LNCaP clone FGC (cell line): ENCODE results near the gene GKN1.

Source experiments
- DNase-seq: peaks from one replicate; pipeline ENCODE4 v3.0.0-alpha.2; 2011; ENCODE audit warnings: low read depth
- H3K4me3 ChIP-seq: 2 replicates; pipeline ENCODE4 v1.5.1; 2011; ENCODE audit warnings: mild to moderate bottlenecking, low read depth, low read length, control low read depth
- CTCF ChIP-seq: IDR thresholded peaks from 2 replicates; pipeline ENCODE4 v1.5.1; 2012; ENCODE audit warnings: mild to moderate bottlenecking; ENCODE audit not compliant: control insufficient read depth, insufficient read depth; ENCODE audit errors: extremely low read depth

The GKN1 gene

GRCh38 chr2:68971591-68972231 lies 2.7 kb upstream of the GKN1 start:
- no peak for DNase-seq
- H3K4me3 ChIP-seq, result no peak overlapping the region
- no peak for TF ChIP-seq CTCF

GRCh38 chr2:68974946-68975665 lies 670 bp downstream of the GKN1 start:
- no peak for DNase-seq
- H3K4me3 ChIP-seq, result no peak overlapping the region
- TF ChIP-seq CTCF, result no peak

- TF ChIP-seq CTCF, result no peak
- H3K4me3 ChIP-seq, result no peak overlapping the region
- DNase-seq, result no peak
Observed at GRCh38 chr2:68975844-68976243, 1.4 kb downstream of the GKN1 start.

GRCh38 chr2:68977453-68977852 lies 3.0 kb downstream of the GKN1 start:
- no peak overlapping the region for H3K4me3 ChIP-seq
- no peak for TF ChIP-seq CTCF
- no peak for DNase-seq

- no peak for DNase-seq
- no peak for TF ChIP-seq CTCF
- H3K4me3 ChIP-seq, result no peak overlapping the region
Observed at GRCh38 chr2:68978098-68978497, 3.7 kb downstream of the GKN1 start.

GRCh38 chr2:68980956-68981355 lies 6.5 kb downstream of the GKN1 start:
- no peak overlapping the region for H3K4me3 ChIP-seq
- no peak for TF ChIP-seq CTCF
- DNase-seq, result no peak
